Pancreas (tissue), 10 donors: Measurements from ENCODE around the gene RNF152. TPM values are rescaled to one million over a fixed set of nuclear protein-coding genes. Genes with fewer than 3 reads are reported as not detected.

Experiments used
- ATAC-seq, 4 donors: fragments of 200-7000 bp; cut with Tn5 transposase; one replicate each; pipeline versions ENCODE4 v1.8.0 to v1.9.1; 2020; ENCODE audit warnings: mild to moderate bottlenecking in 4 of 4, moderate library complexity in 4 of 4
- DNase-seq, 6 donors: peaks; one replicate each; pipeline ENCODE4 v3.0.0-alpha.2; 2020
- FAIRE-seq: peaks from 2 replicates; lab custom pipeline; 2012; peaks lifted over from hg19 to GRCh38; lab: Jason Lieb, UNC
- H3K27ac ChIP-seq, 4 donors: fragments of 200-600 bp; sonication (generic); 1 replicate in 3 of 4; 2 replicates in 1 of 4; pipeline versions ENCODE4 v1.5.0 to v1.8.0; 2020
- H3K27me3 ChIP-seq, 4 donors: fragments of 200-600 bp; one replicate each; pipeline ENCODE4 v1.8.0; 2021
- H3K36me3 ChIP-seq, 3 donors: fragments of 200-600 bp; sonication (generic) in 1 of 3; one replicate each; pipeline versions ENCODE4 v1.5.0 to v1.8.0; 2020 to 2021
- H3K4me1 ChIP-seq, 3 donors: fragments of 200-600 bp; one replicate each; pipeline ENCODE4 v1.8.0; 2021
- H3K4me3 ChIP-seq, 4 donors: fragments of 200-600 bp; sonication (generic) in 2 of 4; one replicate each; pipeline versions ENCODE4 v1.5.0 to v1.8.0; 2020 to 2021
- H3K9me3 ChIP-seq, 4 donors: fragments of 200-600 bp; one replicate each; pipeline ENCODE4 v1.8.0; 2021
- WGBS, 2 donors: extraction: QIAGEN DNeasy Blood & Tissue Kit; methylation state at CpG; one replicate each; pipeline ENCODE4 v1.1.7; 2013; 5-methylcytosine and 5-hydroxymethylcytosine counted together
- intact Hi-C, 3 donors: fragments of 100-400 bp; cut with DNase I; formaldehyde crosslinking; loops; one replicate each; pipeline versions ENCODE4 v1.11.1 to v1.14.2; 2022
- polyA plus RNA-seq, 2 donors: library from polyadenylated mRNA; stranded (reverse); fragments of 200-250 nt; gene quantifications; one replicate each; pipeline ENCODE4 v1.2.3, GENCODE V29; 2013
- total RNA-seq, 6 donors: library from RNA; stranded (reverse); fragmentation: NEBNext Ultra II Directional in 4 of 6; extraction: Animal tissue kit (Norgen Biotek cat#: 25700) in 4 of 6; gene quantifications; one replicate each; pipeline versions ENCODE4 v1.2.1 to v1.2.4, GENCODE V29; 2021 to 2023
- TF ChIP-seq, protein P1 (sequence below), 4 donors: fragments of 200-600 bp; sonication (generic) in 3 of 4; IDR thresholded peaks; one replicate each; pipeline versions ENCODE4 v1.5.0 to v1.8.0; 2021; ENCODE audit warnings: antibody characterized with exemption in 4 of 4
- donor health status: healthy with polysubstance abuse.
- donor health status: DM: no; HTN: no; CAD: no; lungs with moderate emphysema.
- donor health status: DM: no; HTN: no; CAD: no.
- donor health status: control.
- donor health status: control.
- donor health status: Bipolar disorder and iron deficiency.
- donor health status: DM: yes; HTN: yes; CAD: no.
- donor health status: DM: no; HTN: no; CAD: no.
- donor health status: DM: no; HTN: no; CAD: no.
- donor health status: DM: yes; HTN: yes; CAD: no.

Gene RNF152
- total and polyA plus RNA-seq, 8 donors = 0.91 to 7.2 (median 4.8) TPM

GRCh38 chr18:61921621-61922235 is 28.9 kb upstream of the RNF152 start:
- ATAC-seq (no peak), DNase-seq (peak in 1 of 6 donors; percentile 36), FAIRE-seq (no peak)
- H3K4me3 ChIP-seq = no peak overlapping the region
- 73 to 77% methylated on average over 17 of the region's 17 CpGs for WGBS, 2 donors
- H3K36me3 ChIP-seq = no peaks in the 10 kb centered on the region
- intact Hi-C loops = no loop called here
- no peaks in the 10 kb centered on the region for H3K9me3 ChIP-seq
- H3K27ac ChIP-seq = no peak overlapping the region
- no peaks in the 10 kb centered on the region for H3K27me3 ChIP-seq
- TF ChIP-seq, protein P1, sequence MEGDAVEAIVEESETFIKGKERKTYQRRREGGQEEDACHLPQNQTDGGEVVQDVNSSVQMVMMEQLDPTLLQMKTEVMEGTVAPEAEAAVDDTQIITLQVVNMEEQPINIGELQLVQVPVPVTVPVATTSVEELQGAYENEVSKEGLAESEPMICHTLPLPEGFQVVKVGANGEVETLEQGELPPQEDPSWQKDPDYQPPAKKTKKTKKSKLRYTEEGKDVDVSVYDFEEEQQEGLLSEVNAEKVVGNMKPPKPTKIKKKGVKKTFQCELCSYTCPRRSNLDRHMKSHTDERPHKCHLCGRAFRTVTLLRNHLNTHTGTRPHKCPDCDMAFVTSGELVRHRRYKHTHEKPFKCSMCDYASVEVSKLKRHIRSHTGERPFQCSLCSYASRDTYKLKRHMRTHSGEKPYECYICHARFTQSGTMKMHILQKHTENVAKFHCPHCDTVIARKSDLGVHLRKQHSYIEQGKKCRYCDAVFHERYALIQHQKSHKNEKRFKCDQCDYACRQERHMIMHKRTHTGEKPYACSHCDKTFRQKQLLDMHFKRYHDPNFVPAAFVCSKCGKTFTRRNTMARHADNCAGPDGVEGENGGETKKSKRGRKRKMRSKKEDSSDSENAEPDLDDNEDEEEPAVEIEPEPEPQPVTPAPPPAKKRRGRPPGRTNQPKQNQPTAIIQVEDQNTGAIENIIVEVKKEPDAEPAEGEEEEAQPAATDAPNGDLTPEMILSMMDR (IDR thresholded peaks at IDR 0.05) = no peak
- no peaks in the 10 kb centered on the region for H3K4me1 ChIP-seq

DNA sequence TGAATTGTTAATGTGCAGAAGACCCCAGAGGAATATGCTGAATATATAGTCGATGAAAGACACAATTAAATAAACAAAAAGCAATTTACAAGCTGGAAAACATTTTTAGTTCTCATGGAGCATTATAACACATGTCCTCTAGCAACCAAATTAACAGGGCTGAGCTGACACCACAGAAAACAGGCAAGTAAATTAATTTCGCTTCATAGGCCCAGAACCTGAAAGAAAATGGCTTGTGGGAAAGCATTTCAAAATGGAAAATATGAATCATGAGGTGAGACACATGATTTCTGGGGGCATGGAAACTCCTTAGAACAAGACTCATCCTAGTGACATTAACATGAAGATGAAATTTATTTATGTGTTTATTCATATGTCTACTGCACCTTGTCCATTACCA is 25.0 kb upstream of the RNF152 start:
- 68 to 72% methylated on average over 2 of the region's 2 CpGs for WGBS, 2 donors

DNA sequence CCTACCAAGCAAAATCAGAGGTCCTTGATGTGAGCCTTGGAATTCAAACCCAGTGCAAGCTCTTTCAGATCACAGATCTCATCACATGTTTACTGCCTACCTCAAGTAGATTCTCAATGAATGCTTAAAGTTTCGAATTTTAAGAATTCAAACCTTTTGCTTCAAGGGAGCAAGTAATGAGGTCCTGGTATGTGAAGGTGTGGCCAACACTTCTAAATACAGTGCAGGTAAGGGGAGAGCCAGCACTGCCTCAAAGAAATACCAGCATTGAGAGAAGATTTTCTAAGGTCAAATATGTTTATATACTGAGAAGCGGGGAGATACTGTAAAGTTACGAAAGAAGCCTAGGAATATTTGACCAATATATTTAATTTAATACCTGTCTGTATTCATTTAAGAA is 19.7 kb upstream of the RNF152 start:
- Histone ChIP-seq H3K27ac (no peak overlapping the region), H3K27me3 (no peaks in the 10 kb centered on the region), H3K4me1 (no peaks in the 10 kb centered on the region), H3K36me3 (no peaks in the 10 kb centered on the region), H3K4me3 (no peak overlapping the region), H3K9me3 (no peaks in the 10 kb centered on the region)
- TF ChIP-seq, protein P1 (IDR thresholded peaks at IDR 0.05) = no peak
- ATAC-seq (no peak), FAIRE-seq (no peak), DNase-seq (no peak)
- WGBS, 2 donors = 84 to 86% methylated on average over 3 of the region's 3 CpGs
- intact Hi-C loops = no loop called here

More for the DNA sequence above, 25.0 kb upstream of the RNF152 start:
- DNase-seq (no peak), FAIRE-seq (no peak), ATAC-seq (peak in 1 of 4 donors; percentile 12)
- Histone ChIP-seq H3K4me1 (no peaks in the 10 kb centered on the region), H3K36me3 (no peaks in the 10 kb centered on the region), H3K27me3 (no peaks in the 10 kb centered on the region), H3K27ac (no peak overlapping the region), H3K4me3 (no peak overlapping the region), H3K9me3 (no peaks in the 10 kb centered on the region)
- TF ChIP-seq, protein P1 (IDR thresholded peaks at IDR 0.05) = no peak
- intact Hi-C loops = no loop called here

DNA sequence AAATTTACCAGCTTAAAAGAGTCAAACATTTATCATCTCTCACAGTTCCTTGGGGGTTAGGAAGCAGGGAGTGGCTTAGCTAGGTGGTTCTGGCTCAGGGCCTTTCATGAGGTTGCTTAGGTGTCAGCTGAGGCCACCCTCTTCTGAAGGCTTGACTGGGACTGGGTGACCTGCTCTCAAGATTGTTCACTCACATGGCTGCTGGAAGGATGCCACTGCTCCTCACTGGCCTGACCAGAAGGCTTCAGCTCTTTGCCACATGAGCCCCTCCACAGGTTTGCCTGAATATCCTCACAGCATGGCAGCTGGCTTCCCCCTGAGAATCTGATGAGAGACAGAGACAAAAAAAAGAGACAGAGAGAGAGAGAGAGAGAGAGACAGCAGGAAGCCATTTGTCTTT is 17.3 kb upstream of the RNF152 start:
- no peaks in the 10 kb centered on the region for H3K9me3 ChIP-seq
- FAIRE-seq (no peak), ATAC-seq (no peak), DNase-seq (no peak)
- H3K27me3 ChIP-seq = no peaks in the 10 kb centered on the region
- H3K36me3 ChIP-seq = no peaks in the 10 kb centered on the region
- no peak overlapping the region for H3K27ac ChIP-seq
- intact Hi-C loops = no loop called here
- TF ChIP-seq, protein P1 (IDR thresholded peaks at IDR 0.05) = no peak
- H3K4me3 ChIP-seq = no peak overlapping the region
- no peaks in the 10 kb centered on the region for H3K4me1 ChIP-seq

DNA sequence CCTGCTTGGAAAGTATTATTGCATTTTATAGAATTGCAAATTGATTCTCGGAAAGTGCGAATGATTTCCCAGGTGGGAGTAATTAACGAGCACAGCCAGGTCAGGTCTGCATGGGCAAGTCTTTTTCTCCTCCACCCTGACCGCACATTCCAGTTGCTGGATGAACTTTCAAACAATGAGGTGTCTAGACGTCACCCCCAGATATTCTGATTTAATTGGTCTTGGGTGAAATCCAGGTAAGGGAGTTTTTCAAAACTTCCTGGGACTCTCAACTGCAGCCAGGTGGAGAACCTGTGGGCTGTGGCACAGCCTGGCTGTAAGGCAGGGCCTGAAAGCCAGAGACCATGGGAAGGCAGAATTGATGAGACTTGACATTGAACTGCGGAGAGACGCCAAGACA is 15.9 kb upstream of the RNF152 start:
- intact Hi-C loops = no loop called here
- 80 to 86% methylated on average over 7 of the region's 7 CpGs for WGBS, 2 donors
- no peak overlapping the region for H3K27ac ChIP-seq

More for the DNA sequence above, 15.9 kb upstream of the RNF152 start:
- DNase-seq = no peak
- no peaks in the 10 kb centered on the region for H3K36me3 ChIP-seq
- H3K9me3 ChIP-seq = no peaks in the 10 kb centered on the region
- no peak overlapping the region for H3K4me3 ChIP-seq
- TF ChIP-seq, protein P1 (IDR thresholded peaks at IDR 0.05) = no peak
- H3K27me3 ChIP-seq = no peaks in the 10 kb centered on the region
- no peaks in the 10 kb centered on the region for H3K4me1 ChIP-seq
- ATAC-seq = no peak
- FAIRE-seq = no peak
